HepG2 (cell line): ENCODE data around the gene GJA5. TPM values are rescaled to one million over a fixed set of nuclear protein-coding genes. Genes with fewer than 3 reads are reported as not detected.

Source experiments
- ATAC-seq: fragments of 200-7000 bp; cut with Tn5 transposase; 3 replicates; pipeline ENCODE4 v1.9.1; 2020; ENCODE audit warnings: mild to moderate bottlenecking, moderate library complexity
- Bru-seq: library from RNA; stranded (reverse); fragments of 400-500 nt; gene quantifications from one replicate; lab custom pipeline; 2021; lab: Mats Ljungman, UMichigan
- BruChase-seq, 2 experiments: library from RNA; stranded (reverse); fragments of 400-500 nt; gene quantifications; one replicate each; lab custom pipeline; 2021; lab: Mats Ljungman, UMichigan
- BruUV-seq: library from RNA; stranded (reverse); fragments of 400-500 nt; replicated peaks from 2 replicates; lab custom pipeline; 2021; lab: Mats Ljungman, UMichigan
- CTCF ChIA-PET: fragments of 300-600 bp; formaldehyde crosslinking; extraction: SDS; loops from one replicate; lab custom pipeline; 2021; ENCODE audit warnings: low total read pairs, inconsistent platforms, low intra/inter-chr PET ratio; lab: Yijun Ruan, JAX
- POLR2A ChIA-PET: fragments of 350-600 bp; sonication (Branson Sonifier 250); formaldehyde crosslinking; loops from one replicate; lab custom pipeline; 2020; ENCODE audit warnings: antibody characterized with exemption, inconsistent platforms; lab: Yijun Ruan, JAX
- DNase-seq: peaks from one replicate; pipeline ENCODE4 v3.0.0-alpha.2; 2015; ENCODE audit warnings: low spot score
- FAIRE-seq: peaks from 3 replicates; lab custom pipeline; 2011; peaks lifted over from hg19 to GRCh38; lab: Jason Lieb, UNC
- H2AFZ ChIP-seq: one replicate; pipeline ENCODE4 v1.6.1; 2011; ENCODE audit warnings: low read length, inconsistent platforms
- H3K27ac ChIP-seq: fragments of 300-600 bp; 3 replicates; pipeline ENCODE4 v1.8.0; 2011; ENCODE audit warnings: mixed run types, mild to moderate bottlenecking, mixed read lengths, low read length, inconsistent platforms; ENCODE audit not compliant: insufficient read depth; ENCODE audit errors: extremely low read length
- H3K27me3 ChIP-seq, 2 experiments: fragments of 200-600 bp in 1 of 2; 2 replicates in 1 of 2; 3 replicates in 1 of 2; pipeline versions ENCODE4 v1.6.0 to v1.8.0; 2011; ENCODE audit warnings: low read length in 2 of 2, mild to moderate bottlenecking in 2 of 2, moderate library complexity in 2 of 2, inconsistent platforms in 1 of 2; ENCODE audit not compliant: insufficient read depth in 2 of 2, control insufficient read depth in 1 of 2
- H3K36me3 ChIP-seq, 2 experiments: fragments of 200-600 bp in 1 of 2; replicated peaks in 1 of 2; 2 replicates in 1 of 2; 3 replicates in 1 of 2; pipeline versions ENCODE4 v1.5.1 to v1.8.0; 2011; ENCODE audit warnings: low read length in 2 of 2, inconsistent platforms in 1 of 2; ENCODE audit not compliant: insufficient read depth in 2 of 2, control insufficient read depth in 1 of 2
- H3K4me1 ChIP-seq: 2 replicates; pipeline ENCODE4 v1.5.1; 2012; ENCODE audit warnings: low read length, inconsistent platforms; ENCODE audit not compliant: insufficient read depth
- H3K4me2 ChIP-seq: 2 replicates; pipeline ENCODE4 v1.6.0; 2011; ENCODE audit warnings: low read depth, low read length, inconsistent platforms
- H3K4me3 ChIP-seq, 3 experiments: fragments of 200-600 bp in 1 of 3; sonication (generic), shearing (Covaris generic) in 1 of 3; replicated peaks in 1 of 3; 2 replicates each; pipeline ENCODE4 v1.5.1; 2011 to 2016; ENCODE audit warnings: low read length in 3 of 3, inconsistent platforms in 2 of 3, low read depth in 2 of 3, mild to moderate bottlenecking in 2 of 3, control low read depth in 1 of 3, mixed read lengths in 1 of 3; ENCODE audit not compliant: insufficient read depth in 1 of 3
- H3K79me2 ChIP-seq: one replicate; pipeline ENCODE4 v1.6.1; 2011; ENCODE audit warnings: low read length, inconsistent platforms; ENCODE audit not compliant: insufficient read depth
- H3K9ac ChIP-seq: 2 replicates; pipeline ENCODE4 v1.6.0; 2011; ENCODE audit warnings: mild to moderate bottlenecking, low read depth, low read length, inconsistent platforms; ENCODE audit not compliant: insufficient read depth
- H3K9me3 ChIP-seq: 2 replicates; pipeline ENCODE4 v1.5.1; 2012; ENCODE audit warnings: mild to moderate bottlenecking, low read length
- H4K20me1 ChIP-seq: 2 replicates; pipeline ENCODE4 v1.6.0; 2011; ENCODE audit warnings: inconsistent platforms, mild to moderate bottlenecking, low read length, moderate library complexity; ENCODE audit not compliant: insufficient read depth
- NCOA5 ChIP-seq: sonication (generic); formaldehyde crosslinking; IDR thresholded peaks from 2 replicates; pipeline ENCODE4 v1.4.0; 2020; ENCODE audit warnings: missing genetic modification reagents
- NFKBIZ ChIP-seq: IDR thresholded peaks from 2 replicates; pipeline ENCODE4 v1.6.1; 2018; ENCODE audit warnings: missing genetic modification reagents, missing compliant biosample characterization
- PHB2 ChIP-seq: fragments of 450-650 bp; IDR thresholded peaks from 2 replicates; pipeline ENCODE4 v1.6.1; 2018; ENCODE audit not compliant: partially characterized antibody
- RBM39 ChIP-seq: fragments of 200-400 bp; formaldehyde crosslinking; IDR thresholded peaks from one replicate; pipeline ENCODE4 v1.6.1; 2018; ENCODE audit warnings: antibody characterized with exemption, mild to moderate bottlenecking, low read depth, low read length; ENCODE audit not compliant: poor library complexity, severe bottlenecking
- REL ChIP-seq: sonication (generic); formaldehyde crosslinking; conservative IDR thresholded peaks from 2 replicates; pipeline ENCODE4 v1.8.0; 2022; ENCODE audit warnings: mild to moderate bottlenecking, missing genetic modification reagents, moderate library complexity
- ZNF30 ChIP-seq: sonication (generic); formaldehyde crosslinking; IDR thresholded peaks from 2 replicates; pipeline ENCODE4 v1.5.0; 2020; ENCODE audit warnings: mild to moderate bottlenecking, missing genetic modification reagents
- whole genome bisulfite sequencing: methylation state at CpG from one replicate; pipeline ENCODE4 v1.1.6; 2017; ENCODE audit warnings: low lambda C conversion rate; 5-methylcytosine and 5-hydroxymethylcytosine counted together
- in situ Hi-C: cut with HindIII; loops from 2 replicates; pipeline ENCODE4 v1.10.0; 2017; ENCODE audit warnings: low pct_unique_long_range_greater_than_20kb; ENCODE audit not compliant: extremely low pct_ligation_motif_present
- intact Hi-C: fragments of 100-400 bp; cut with micrococcal nuclease; formaldehyde crosslinking; loops from one replicate; pipeline ENCODE4 v1.10.0; 2022; ENCODE audit not compliant: unreplicated experiment
- long read RNA-seq, 2 experiments: library from RNA in 1 of 2; library from polyadenylated mRNA in 1 of 2; stranded (forward) in 1 of 2; unstranded in 1 of 2; transcript quantifications; one replicate each; pipeline ENCODE4 v2.0.0, GENCODE V29; 2019 to 2022
- polyA minus RNA-seq, 3 experiments: library from RNA; depleted of rRNA, polyadenylated mRNA; stranded (reverse); fragments of >200 nt; gene quantifications; 2 replicates each; pipeline ENCODE4 v1.2.3, GENCODE V29; 2011; ENCODE audit warnings: low replicate concordance in 1 of 3
- polyA plus RNA-seq, 8 experiments: library from polyadenylated mRNA; depleted of rRNA in 3 of 8; stranded (reverse) in 7 of 8; unstranded in 1 of 8; fragments of >200 nt; fragmentation: Illumina TruSeq in 4 of 8; extraction: Trizol in 4 of 8; gene quantifications; 2 replicates each; pipeline versions ENCODE4 v1.2.1 to v1.2.3, GENCODE V29; 2011 to 2016; ENCODE audit warnings: low read depth in 4 of 8, missing spikeins in 1 of 8, mixed read lengths in 1 of 8; ENCODE audit not compliant: insufficient read depth in 1 of 8
- total RNA-seq, 5 experiments: library from RNA; depleted of rRNA; stranded (reverse); fragments of >200 nt; fragmentation: Illumina TruSeq; extraction: Trizol; gene quantifications; 2 replicates each; pipeline ENCODE4 v1.2.3, GENCODE V29; 2016; ENCODE audit warnings: low read depth in 1 of 5
- TF ChIP-seq, protein P1 (sequence below): sonication (generic); formaldehyde crosslinking; IDR thresholded peaks from 2 replicates; pipeline ENCODE4 v1.4.0; 2020; ENCODE audit warnings: missing genetic modification reagents, borderline replicate concordance
- TF ChIP-seq, protein P2 (sequence below): sonication (generic); formaldehyde crosslinking; IDR thresholded peaks from 2 replicates; pipeline ENCODE4 v1.5.0; 2020; ENCODE audit warnings: missing genetic modification reagents

The GJA5 gene
- not detected in 2 replicates for total RNA-seq (2016; rRNA removed; fragmentation: Illumina TruSeq; extraction: Trizol)
- total RNA-seq (2016; cell fraction: cytosol; rRNA removed; fragmentation: Illumina TruSeq; extraction: Trizol; ENCODE audit: low read depth) = not detected in 2 replicates
- total RNA-seq (2016; cell fraction: insoluble cytoplasmic fraction; rRNA removed; fragmentation: Illumina TruSeq; extraction: Trizol) = not detected in 2 replicates
- not detected in 2 replicates for total RNA-seq (2016; cell fraction: membrane; rRNA removed; fragmentation: Illumina TruSeq; extraction: Trizol)
- total RNA-seq (2016; cell fraction: nucleus; rRNA removed; fragmentation: Illumina TruSeq; extraction: Trizol) = not detected in 2 replicates
- polyA plus RNA-seq (2011; rRNA removed) = not detected in 2 replicates
- polyA plus RNA-seq (2011; cell fraction: cytosol; rRNA removed) = not detected in 2 replicates
- polyA plus RNA-seq (2011; cell fraction: nucleus; rRNA removed) = not detected in 2 replicates
- polyA plus RNA-seq (2012) = not detected in 2 replicates
- polyA plus RNA-seq (2016; cell fraction: cytosol; fragmentation: Illumina TruSeq; extraction: Trizol; ENCODE audit: low read depth) = not detected in 2 replicates
- polyA plus RNA-seq (2016; cell fraction: insoluble cytoplasmic fraction; fragmentation: Illumina TruSeq; extraction: Trizol; ENCODE audit: low read depth) = not detected in 2 replicates
- not detected in 2 replicates for polyA plus RNA-seq (2016; cell fraction: membrane; fragmentation: Illumina TruSeq; extraction: Trizol; ENCODE audit: low read depth)
- not detected in 2 replicates for polyA plus RNA-seq (2016; cell fraction: nucleus; fragmentation: Illumina TruSeq; extraction: Trizol; ENCODE audit: insufficient read depth, low read depth)
- 0.94 TPM in 1 of 2 replicates, not detected in the other for polyA minus RNA-seq (2011; rRNA and poly(A)+ RNA removed; ENCODE audit: low replicate concordance)
- polyA minus RNA-seq (2011; cell fraction: cytosol; rRNA and poly(A)+ RNA removed) = not detected in 2 replicates
- not detected in 2 replicates for polyA minus RNA-seq (2011; cell fraction: nucleus; rRNA and poly(A)+ RNA removed)
- Bru-seq, nascent RNA = not detected
- not detected for BruChase-seq, experiment 1, labeled RNA remaining after a 6-hour chase
- not detected for BruChase-seq, experiment 2, labeled RNA remaining after a 2-hour chase
- long read RNA-seq, experiment 1 = 0 reads
- long read RNA-seq, experiment 2 = 0 reads

DNA sequence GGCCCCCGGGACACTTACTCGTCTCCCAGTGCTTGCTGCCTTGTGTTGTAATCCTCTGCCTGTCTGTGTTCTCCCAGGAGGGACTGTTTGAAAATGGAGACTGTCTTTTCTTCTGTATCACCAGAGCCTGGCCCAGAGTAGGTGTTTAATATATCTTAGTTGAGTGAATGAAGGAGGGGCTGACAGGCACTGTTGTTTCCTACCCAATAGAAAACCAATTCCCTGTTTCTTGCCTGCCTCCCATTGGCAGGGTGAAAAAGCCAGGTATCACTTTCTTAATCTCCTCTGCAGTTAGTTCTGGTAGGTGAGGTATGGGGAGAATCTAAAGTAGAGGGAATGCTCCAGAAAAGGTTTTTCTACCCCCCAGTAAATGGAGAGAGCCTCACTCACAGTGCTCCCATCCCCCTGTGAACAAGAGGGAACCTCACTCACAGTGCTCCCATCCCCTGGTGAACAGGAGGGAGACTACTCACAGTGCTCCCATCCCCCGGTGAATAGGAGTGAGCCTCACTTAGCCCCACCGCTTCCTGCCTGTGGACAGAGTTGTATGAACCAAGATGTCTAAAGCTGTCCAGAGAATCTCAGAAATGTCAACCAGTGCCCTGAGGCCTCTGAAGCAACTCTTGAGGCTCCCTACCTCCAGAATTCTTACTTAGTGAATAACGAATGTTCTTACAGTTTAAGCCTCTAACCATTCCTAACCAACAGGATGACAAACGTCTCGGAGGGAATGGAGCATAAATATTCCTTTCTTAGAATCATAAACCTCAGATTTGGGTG lies at the start of gene GJA5:
TSS of gene GJA5 (minus strand) at position 122 of the 780 bp plus-strand sequence. CDS start 1,364 bp downstream, outside the sequence.
- ATAC-seq (no peak), FAIRE-seq (no peak), DNase-seq (no peak)
- ChIA-PET POLR2A (no interaction called here), CTCF (no interaction called here)
- H3K9me3 ChIP-seq = no peaks in the 10 kb centered on the region
- WGBS = 52% methylated on average over 7 of the region's 7 CpGs
- intact Hi-C loops (no loop called here), in situ Hi-C loops (no loop called here)
- peaks cover 27% of the 10 kb centered on the region for H3K4me1 ChIP-seq
- H3K27ac ChIP-seq = no peak within 1 kb of the TSS
- H3K27me3 ChIP-seq = peaks cover 0 to 10% of the 10 kb centered on the region in 2 experiments; a peak in 1 of 5 replicates
- no peak within 1 kb of the TSS for H3K4me3 ChIP-seq
- no peaks in the 10 kb centered on the region for H3K79me2 ChIP-seq
- no peak within 1 kb of the TSS for H3K9ac ChIP-seq
- no peak within 1 kb of the TSS for H3K4me2 ChIP-seq
- BruUV-seq = no TSS peak
- TF ChIP-seq NCOA5 (CRISPR knock-in tag) (no peak), NFKBIZ (no peak)
- H4K20me1 ChIP-seq = no peaks in the 10 kb centered on the region
- no peaks in the 10 kb centered on the region for H3K36me3 ChIP-seq
- H2AFZ ChIP-seq = no peak within 1 kb of the TSS

DNA sequence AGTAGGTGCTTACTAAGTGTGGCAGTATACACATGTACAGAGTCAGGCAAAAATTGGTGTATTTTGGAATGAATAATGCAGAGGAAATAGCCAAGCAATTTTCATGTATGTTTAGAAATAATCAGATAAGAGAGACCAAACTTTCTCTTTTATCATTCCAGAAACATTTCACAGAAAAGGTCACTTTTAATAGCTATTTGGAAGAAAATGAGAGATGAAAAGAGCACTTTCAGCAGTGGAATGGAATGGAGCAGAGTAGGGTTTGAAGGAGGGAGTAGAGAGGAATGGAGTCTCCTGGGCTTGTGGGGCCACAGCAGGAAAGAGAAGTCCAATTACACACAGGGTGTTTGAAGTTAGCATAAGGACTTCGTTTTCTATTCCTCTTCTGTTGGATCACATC lies 48.8 kb upstream of the GJA5 start:
- TF ChIP-seq ZNF30 (no peak), RBM39 (no peak), REL (no peak), PHB2 (no peak)
- TF ChIP-seq, protein P1, sequence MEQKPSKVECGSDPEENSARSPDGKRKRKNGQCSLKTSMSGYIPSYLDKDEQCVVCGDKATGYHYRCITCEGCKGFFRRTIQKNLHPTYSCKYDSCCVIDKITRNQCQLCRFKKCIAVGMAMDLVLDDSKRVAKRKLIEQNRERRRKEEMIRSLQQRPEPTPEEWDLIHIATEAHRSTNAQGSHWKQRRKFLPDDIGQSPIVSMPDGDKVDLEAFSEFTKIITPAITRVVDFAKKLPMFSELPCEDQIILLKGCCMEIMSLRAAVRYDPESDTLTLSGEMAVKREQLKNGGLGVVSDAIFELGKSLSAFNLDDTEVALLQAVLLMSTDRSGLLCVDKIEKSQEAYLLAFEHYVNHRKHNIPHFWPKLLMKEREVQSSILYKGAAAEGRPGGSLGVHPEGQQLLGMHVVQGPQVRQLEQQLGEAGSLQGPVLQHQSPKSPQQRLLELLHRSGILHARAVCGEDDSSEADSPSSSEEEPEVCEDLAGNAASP (CRISPR knock-in tag) = no peak
- TF ChIP-seq, protein P2, sequence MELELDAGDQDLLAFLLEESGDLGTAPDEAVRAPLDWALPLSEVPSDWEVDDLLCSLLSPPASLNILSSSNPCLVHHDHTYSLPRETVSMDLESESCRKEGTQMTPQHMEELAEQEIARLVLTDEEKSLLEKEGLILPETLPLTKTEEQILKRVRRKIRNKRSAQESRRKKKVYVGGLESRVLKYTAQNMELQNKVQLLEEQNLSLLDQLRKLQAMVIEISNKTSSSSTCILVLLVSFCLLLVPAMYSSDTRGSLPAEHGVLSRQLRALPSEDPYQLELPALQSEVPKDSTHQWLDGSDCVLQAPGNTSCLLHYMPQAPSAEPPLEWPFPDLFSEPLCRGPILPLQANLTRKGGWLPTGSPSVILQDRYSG = no peak
- Histone ChIP-seq H3K9me3 (no peaks in the 10 kb centered on the region), H3K27me3 (no peaks in the 10 kb centered on the region), H3K4me3 (no peak overlapping the region), H2AFZ (no peak overlapping the region), H3K4me1 (peaks cover 34% of the 10 kb centered on the region), H3K4me2 (no peak overlapping the region), H3K9ac (no peak overlapping the region), H4K20me1 (no peaks in the 10 kb centered on the region), H3K36me3 (no peaks in the 10 kb centered on the region), H3K27ac (no peak overlapping the region), H3K79me2 (no peaks in the 10 kb centered on the region)
- BruUV-seq = no TSS peak
- POLR2A ChIA-PET = no interaction called here
- DNase-seq = no peak
- ATAC-seq = no peak
- intact Hi-C loops = no loop called here
- FAIRE-seq = no peak
- CTCF ChIA-PET = no interaction called here
- in situ Hi-C loops = no loop called here
- 26% methylated on average over 1 of the region's 1 CpG for WGBS
